GM18505 (cell line): ENCODE data around the gene TNS3.

ENCODE experiments used
- ATAC-seq: cut with Tn5 transposase; IDR thresholded peaks from one replicate; pipeline ENCODE4 v1.9.1; 2021; ENCODE audit not compliant: unreplicated experiment
- POLR2A ChIP-seq: IDR thresholded peaks from 4 replicates; pipeline ENCODE4 v1.6.1; 2011; ENCODE audit warnings: borderline replicate concordance; ENCODE audit not compliant: insufficient read depth, insufficient read length; ENCODE audit errors: extremely low read depth

The TNS3 gene

GRCh38 chr7:47482013-47482875 is 99.7 kb downstream of the TNS3 start:
- ATAC-seq, result no peak

GRCh38 chr7:47481541-47482012 is 100.3 kb downstream of the TNS3 start:
- ATAC-seq, result no peak
- no peak for TF ChIP-seq POLR2A

More at GRCh38 chr7:47482013-47482875, 99.7 kb downstream of the TNS3 start:
- no peak for TF ChIP-seq POLR2A

DNA sequence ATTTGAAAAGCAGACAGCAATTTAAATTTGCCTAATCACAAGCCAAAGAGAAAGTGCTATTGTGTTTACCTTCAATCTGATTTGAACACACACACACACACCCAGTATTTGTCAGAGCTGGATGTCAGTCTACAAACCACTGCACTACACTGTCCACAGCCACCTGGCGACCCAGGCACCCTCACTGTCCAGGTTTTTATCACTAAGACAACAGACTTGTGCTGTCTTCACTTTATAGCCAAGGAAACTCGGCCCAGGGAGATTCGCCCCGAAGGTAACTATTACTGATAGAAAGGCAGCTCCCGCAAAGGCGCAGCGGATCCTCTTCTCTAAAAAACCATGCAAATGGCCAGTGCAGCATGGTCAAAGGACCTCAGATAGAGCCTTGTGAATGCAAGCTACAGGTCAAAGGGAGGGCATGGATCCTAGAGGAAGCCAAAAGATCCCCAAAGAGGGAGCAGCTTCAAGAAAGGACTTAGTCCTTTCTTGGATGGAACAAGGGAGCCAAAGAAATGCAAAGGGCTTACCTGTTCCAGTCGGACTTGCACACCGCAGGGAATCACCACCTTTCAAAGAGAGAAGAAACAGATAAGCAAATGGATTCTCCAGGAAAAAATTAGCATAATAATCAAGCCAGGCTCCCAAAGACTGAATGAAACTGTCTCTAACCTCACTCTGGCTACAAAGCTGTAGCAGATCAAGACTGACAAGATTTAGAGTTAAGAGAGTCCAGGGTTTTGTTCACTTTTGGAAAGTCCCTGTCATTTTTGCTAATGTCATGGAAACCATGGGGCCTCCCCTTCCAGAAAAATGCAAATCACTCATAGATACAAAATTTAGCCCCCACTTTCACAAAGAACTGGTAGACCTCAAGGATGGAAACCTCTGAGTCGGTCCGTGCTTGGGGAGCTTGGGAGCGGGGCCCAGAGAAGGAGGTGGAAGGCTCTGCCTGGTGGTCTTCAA is 101.1 kb downstream of the TNS3 start:
- no peak for TF ChIP-seq POLR2A
- ATAC-seq, result no peak

- no peak for TF ChIP-seq POLR2A
- ATAC-seq, result no peak
Observed at GRCh38 chr7:47479821-47480575, 101.9 kb downstream of the TNS3 start.

GRCh38 chr7:47478926-47479711 is 102.8 kb downstream of the TNS3 start:
- no peak for ATAC-seq
- no peak for TF ChIP-seq POLR2A

- ATAC-seq, result no peak
- no peak for TF ChIP-seq POLR2A
Observed at GRCh38 chr7:47478017-47478344, 103.9 kb downstream of the TNS3 start.

DNA sequence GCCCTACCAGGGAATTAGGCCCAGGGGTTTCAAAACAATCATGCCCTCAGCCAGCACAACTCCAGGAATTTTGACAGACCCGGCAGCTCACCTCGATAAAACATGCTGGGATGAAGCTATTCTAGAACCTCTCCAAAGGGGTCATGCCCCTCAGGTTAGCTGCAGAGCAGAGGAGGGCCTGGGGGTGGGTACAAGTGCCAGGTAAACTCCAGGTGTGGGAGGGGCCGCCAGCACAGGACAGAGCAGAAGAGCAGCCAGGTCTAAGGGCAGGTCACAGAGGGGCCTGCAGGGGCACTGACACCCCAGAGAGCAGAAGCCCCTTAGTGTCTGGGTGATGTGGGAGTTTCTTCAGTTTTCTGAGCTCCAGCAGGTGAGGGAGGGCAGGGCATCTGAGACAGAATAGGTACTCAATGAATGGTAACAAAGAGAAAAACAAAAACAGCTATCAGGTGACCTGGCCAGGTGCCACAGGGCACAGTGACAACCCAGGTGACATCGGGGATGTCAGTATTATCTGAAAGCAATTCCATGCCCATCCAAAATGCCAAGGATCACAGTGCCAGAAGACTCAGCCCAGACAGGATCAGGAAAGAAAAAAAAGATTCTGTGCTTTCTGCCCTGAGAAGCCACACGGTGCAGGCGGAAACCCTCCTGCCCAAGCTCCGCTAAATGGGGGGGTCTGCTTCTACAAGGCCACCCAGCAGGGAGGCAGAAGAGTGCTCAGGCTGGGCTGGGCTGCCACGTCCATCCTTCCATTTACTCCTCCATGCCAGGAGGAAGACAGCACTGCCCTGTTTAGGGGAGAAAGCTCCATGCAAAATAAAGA is 104.5 kb downstream of the TNS3 start:
- ATAC-seq, result no peak
- TF ChIP-seq POLR2A, result no peak

GRCh38 chr7:47475880-47476227 is 106.1 kb downstream of the TNS3 start:
- ATAC-seq, result no peak
- TF ChIP-seq POLR2A, result no peak

- ATAC-seq, result peak; percentile 88
- TF ChIP-seq POLR2A, result no peak
Observed at GRCh38 chr7:47474937-47475879, 106.7 kb downstream of the TNS3 start.

DNA sequence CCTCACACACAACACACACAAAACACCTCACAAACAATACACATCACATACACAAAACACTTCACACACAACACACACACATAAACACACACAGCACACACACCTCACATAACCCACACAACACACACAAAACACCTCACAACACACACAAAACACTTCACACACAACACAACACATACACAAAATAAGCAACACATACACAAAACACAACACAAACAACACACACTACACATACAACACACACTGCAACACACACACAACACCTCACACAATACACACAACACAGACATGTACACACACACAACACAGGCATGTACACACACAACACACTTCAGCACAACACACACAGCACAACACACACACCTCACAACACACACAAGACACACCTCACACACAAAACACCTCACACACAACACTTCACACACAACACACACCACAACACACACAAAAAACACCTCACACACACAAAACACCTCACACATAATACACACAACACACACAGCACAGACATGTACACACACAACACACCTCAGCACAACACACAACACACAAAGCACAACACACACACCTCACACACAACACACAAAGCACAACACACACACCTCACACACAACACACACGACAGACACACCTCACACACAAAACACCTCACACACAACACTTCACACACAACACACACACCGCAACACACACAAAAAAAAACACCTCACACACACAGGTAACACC is 107.5 kb downstream of the TNS3 start:
- ATAC-seq, result no peak
- TF ChIP-seq POLR2A, result no peak

DNA sequence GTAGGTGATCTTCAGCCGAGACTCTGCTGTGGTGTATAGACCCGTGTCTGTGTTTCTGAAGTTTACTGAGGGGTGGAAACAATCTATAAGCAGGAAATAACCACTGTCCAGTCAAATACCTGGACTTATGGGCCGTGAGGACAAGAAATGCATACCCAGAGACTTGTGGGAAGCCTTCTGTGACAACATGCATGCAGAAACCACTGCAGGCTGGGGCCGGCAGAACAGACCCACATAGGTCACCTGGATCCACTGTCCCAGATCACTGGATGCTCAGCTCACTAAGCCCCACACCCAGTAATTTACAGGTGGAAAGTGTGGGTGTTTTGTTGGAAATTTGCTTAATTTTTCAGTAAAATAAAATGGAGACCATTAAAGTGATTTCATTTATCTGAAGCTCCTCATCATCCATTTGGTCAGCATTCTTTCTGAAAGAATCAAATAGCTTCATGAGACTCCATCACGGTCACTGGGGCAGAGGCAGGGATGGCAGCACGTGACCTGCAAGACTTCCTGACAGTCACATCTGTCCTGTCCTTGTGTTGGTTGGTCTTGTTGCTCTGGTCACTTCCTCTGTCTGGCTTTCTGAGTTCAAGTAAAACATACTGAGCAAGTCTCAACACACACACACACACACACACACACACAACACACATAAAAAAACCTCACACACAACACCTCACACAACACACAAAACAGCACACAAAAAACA is 108.3 kb downstream of the TNS3 start:
- no peak for ATAC-seq
- TF ChIP-seq POLR2A, result no peak
